Body of pancreas (tissue), 4 donors: ENCODE results near the gene MST1. TPM values are rescaled to one million over a fixed set of nuclear protein-coding genes. Genes with fewer than 3 reads are reported as not detected.

ENCODE experiments used
- ATAC-seq: fragments of 150-250 bp; one replicate; pipeline ENCODE4 v1.9.1; 2016
- DNase-seq, 4 donors: peaks; one replicate each; pipeline ENCODE4 v3.0.0-alpha.2; 2019
- H3K27ac ChIP-seq, 4 donors: fragments of 200-600 bp; sonication (generic); 1 replicate in 3 of 4; 2 replicates in 1 of 4; pipeline versions ENCODE4 v1.5.1 to v1.6.1; 2016 to 2019; ENCODE audit warnings: mild to moderate bottlenecking in 1 of 4, mixed read lengths in 1 of 4, moderate library complexity in 1 of 4
- H3K27me3 ChIP-seq, 2 donors: fragments of 200-600 bp; sonication (generic); one replicate each; pipeline ENCODE4 v1.6.0; 2016; ENCODE audit warnings: mild to moderate bottlenecking in 1 of 2
- H3K36me3 ChIP-seq, 2 donors: fragments of 200-600 bp; sonication (generic); replicated peaks in 1 of 2; 2 replicates each; pipeline ENCODE4 v1.5.1; 2016; ENCODE audit warnings: low read depth in 2 of 2; ENCODE audit not compliant: insufficient read depth in 1 of 2
- H3K4me1 ChIP-seq: fragments of 200-600 bp; sonication (generic); one replicate; pipeline ENCODE4 v1.6.0; 2016
- H3K4me3 ChIP-seq, 2 donors: fragments of 200-600 bp; sonication (generic); 1 replicate in 1 of 2; 2 replicates in 1 of 2; pipeline ENCODE4 v1.5.1; 2016 to 2019
- H3K9me3 ChIP-seq, 3 donors: fragments of 200-600 bp; sonication (generic); 1 replicate in 2 of 3; 2 replicates in 1 of 3; pipeline ENCODE4 v1.5.1; 2016
- CTCF ChIP-seq, 7 experiments: fragments of 450-650 bp in 4 of 7; fragments of 200-600 bp in 3 of 7; sonication (generic) in 3 of 7; IDR thresholded peaks; one replicate each; pipeline ENCODE4 v1.5.1; 2016 to 2019; ENCODE audit warnings: antibody characterized with exemption in 7 of 7
- POLR2A ChIP-seq, 3 donors: fragments of 450-650 bp; IDR thresholded peaks; one replicate each; pipeline ENCODE4 v1.6.1; 2016; ENCODE audit warnings: antibody characterized with exemption in 3 of 3, mild to moderate bottlenecking in 2 of 3
- WGBS, 2 donors: methylation state at CpG; one replicate each; pipeline ENCODE4 v1.1.5; 2017; 5-methylcytosine and 5-hydroxymethylcytosine counted together
- intact Hi-C: fragments of 100-400 bp; cut with DNase I; formaldehyde crosslinking; loops from one replicate; pipeline ENCODE4 v1.15.1; 2023
- total RNA-seq, 2 donors: library from RNA; depleted of rRNA; stranded (reverse); fragments of >200 nt; gene quantifications; one replicate each; pipeline ENCODE4 v1.1.0, GENCODE V29; 2016

Gene MST1
- total RNA-seq, 2 donors from 2014 or later = 16.9 to 80.4 TPM

- Histone ChIP-seq H3K36me3 (peaks cover 0 to 5% of the 10 kb centered on the region in 2 donors), H3K27me3 (no peaks in the 10 kb centered on the region), H3K4me3 (no peak overlapping the region), H3K27ac (no peak overlapping the region), H3K9me3 (no peaks in the 10 kb centered on the region), H3K4me1 (no peaks in the 10 kb centered on the region)
- TF ChIP-seq POLR2A (IDR thresholded peaks at IDR 0.05) = no peak
- TF ChIP-seq CTCF (IDR thresholded peaks at IDR 0.05) = no peak
- no peak for DNase-seq
- intact Hi-C loops = loop anchor here (10.0 kb wide), 1 partner anchor 125 kb away; no protein-coding TSS in a partner anchor
- ATAC-seq = no peak
- 93 to 95% methylated on average over 8 of the region's 8 CpGs for whole genome bisulfite sequencing, 2 donors
These were observed 20.6 kb upstream of the MST1 start for GRCh38 chr3:49709852-49710251.

GRCh38 chr3:49707113-49707480 lies 17.8 kb upstream of the MST1 start:
- Histone ChIP-seq H3K27me3 (no peaks in the 10 kb centered on the region), H3K4me1 (no peaks in the 10 kb centered on the region), H3K4me3 (no peak overlapping the region), H3K36me3 (peaks cover 0 to 5% of the 10 kb centered on the region in 2 donors), H3K27ac (no peak overlapping the region), H3K9me3 (no peaks in the 10 kb centered on the region)
- DNase-seq (no peak), ATAC-seq (no peak)
- TF ChIP-seq POLR2A (IDR thresholded peaks at IDR 0.05) (no peak), CTCF (IDR thresholded peaks at IDR 0.05) (no peak)
- 64 to 66% methylated on average over 3 to 4 of the region's 4 CpGs for WGBS, 2 donors
- intact Hi-C loops = loop anchor here (10.0 kb wide), 1 partner anchor 128 kb away; no protein-coding TSS in a partner anchor

GRCh38 chr3:49706456-49707112 lies 17.3 kb upstream of the MST1 start:
- Histone ChIP-seq H3K27me3 (no peaks in the 10 kb centered on the region), H3K4me3 (no peak overlapping the region), H3K27ac (no peak overlapping the region), H3K36me3 (peaks cover 0 to 5% of the 10 kb centered on the region in 2 donors), H3K9me3 (no peaks in the 10 kb centered on the region), H3K4me1 (no peaks in the 10 kb centered on the region)
- DNase-seq (no peak), ATAC-seq (no peak)
- 79 to 81% methylated on average over 8 to 9 of the region's 9 CpGs for WGBS, 2 donors
- TF ChIP-seq POLR2A (IDR thresholded peaks at IDR 0.05) = no peak
- TF ChIP-seq CTCF (IDR thresholded peaks at IDR 0.05) = no peak
- intact Hi-C loops = loop anchor here (10.0 kb wide), 1 partner anchor 128 kb away; no protein-coding TSS in a partner anchor

DNA sequence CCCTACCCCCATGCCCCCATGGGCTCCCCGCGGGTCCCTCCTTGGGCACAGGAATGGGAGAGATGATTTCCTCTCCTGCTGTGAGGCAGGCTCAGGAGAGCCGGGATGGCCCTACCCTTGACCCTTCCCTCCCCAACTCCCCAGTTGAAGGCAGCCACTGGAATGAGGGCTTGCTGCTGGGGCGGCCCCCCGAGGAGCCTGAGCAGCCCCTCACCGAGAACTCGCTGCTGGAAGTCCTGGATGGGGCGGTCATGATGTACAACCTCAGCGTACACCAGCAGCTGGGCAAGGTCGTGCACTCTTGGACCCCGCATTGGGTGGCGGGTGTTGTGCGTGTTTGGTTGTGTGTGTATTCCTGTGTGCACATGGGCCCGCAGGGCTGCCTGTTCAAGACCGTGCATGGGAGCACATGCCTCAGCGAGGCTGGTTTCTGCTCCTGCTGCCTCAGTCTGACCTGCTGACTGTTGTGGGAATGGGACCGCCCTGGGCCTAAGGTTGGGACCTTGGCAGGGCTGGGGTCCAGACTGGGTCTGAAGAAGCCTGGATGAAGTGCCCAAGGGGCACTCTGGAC lies 16.2 kb upstream of the MST1 start:
- TF ChIP-seq POLR2A (IDR thresholded peaks at IDR 0.05) = no peak
- H3K4me1 ChIP-seq = no peaks in the 10 kb centered on the region
- no peak overlapping the region for H3K4me3 ChIP-seq
- no peak for ATAC-seq
- no peak for DNase-seq
- H3K27ac ChIP-seq = no peak overlapping the region
- no peaks in the 10 kb centered on the region for H3K27me3 ChIP-seq
- intact Hi-C loops = loop anchor here (10.0 kb wide), 1 partner anchor 129 kb away; no protein-coding TSS in a partner anchor
- H3K36me3 ChIP-seq = peaks cover 0 to 5% of the 10 kb centered on the region in 2 donors
- WGBS, 2 donors = 89 to 98% methylated on average over 8 to 17 of the region's 17 CpGs
- no peaks in the 10 kb centered on the region for H3K9me3 ChIP-seq

GRCh38 chr3:49704629-49705028 lies 15.4 kb upstream of the MST1 start:
- ATAC-seq (no peak), DNase-seq (no peak)
- TF ChIP-seq POLR2A (IDR thresholded peaks at IDR 0.05) (no peak), CTCF (IDR thresholded peaks at IDR 0.05) (no peak)
- Histone ChIP-seq H3K4me1 (no peaks in the 10 kb centered on the region), H3K36me3 (peaks cover 0 to 7% of the 10 kb centered on the region in 2 donors), H3K27me3 (no peaks in the 10 kb centered on the region), H3K4me3 (no peak overlapping the region), H3K9me3 (no peaks in the 10 kb centered on the region), H3K27ac (no peak overlapping the region)
- intact Hi-C loops = loop anchor here (10.0 kb wide), 1 partner anchor 130 kb away; no protein-coding TSS in a partner anchor
- WGBS, 2 donors = 91% methylated on average over 8 of the region's 8 CpGs; no CpG with 5 or more reads in 1 of the 2 donors
